CD8-positive, alpha-beta memory T cell (primary cell): ENCODE data around the gene SLC2A9. TPM values are rescaled to one million over a fixed set of nuclear protein-coding genes. Genes with fewer than 3 reads are reported as not detected.

Source experiments
- CTCF ChIA-PET: fragments of 350-600 bp; sonication (Branson Sonifier 250); formaldehyde crosslinking; loops from one replicate; lab custom pipeline; 2021; ENCODE audit warnings: antibody characterized with exemption; lab: Charles Lee
- POLR2A ChIA-PET: fragments of 350-600 bp; sonication (Branson Sonifier 250); formaldehyde crosslinking; loops from one replicate; lab custom pipeline; 2021; ENCODE audit warnings: antibody characterized with exemption; lab: Charles Lee
- DNase-seq, 5 donors: peaks; one replicate each; pipeline versions ENCODE4 v3.0.0 to v3.0.0-alpha.2; 2020 to 2022; ENCODE audit warnings: mixed read lengths in 1 of 5
- H3K27ac ChIP-seq: one replicate; pipeline ENCODE4 v1.7.0; 2013; ENCODE audit warnings: low read depth, mild to moderate bottlenecking, low read length, moderate library complexity
- H3K27me3 ChIP-seq: 2 replicates; pipeline ENCODE4 v1.7.0; 2013; ENCODE audit warnings: low read length, mild to moderate bottlenecking; ENCODE audit not compliant: insufficient read depth, poor library complexity, severe bottlenecking
- H3K36me3 ChIP-seq: 2 replicates; pipeline ENCODE4 v1.7.0; 2013; ENCODE audit warnings: mild to moderate bottlenecking, low read length, moderate library complexity; ENCODE audit not compliant: insufficient read depth
- H3K4me1 ChIP-seq: 2 replicates; pipeline ENCODE4 v1.7.0; 2013; ENCODE audit warnings: mild to moderate bottlenecking, low read length, moderate library complexity; ENCODE audit not compliant: insufficient read depth
- H3K4me3 ChIP-seq: 2 replicates; pipeline ENCODE4 v1.7.0; 2013; ENCODE audit warnings: mild to moderate bottlenecking, low read length
- H3K9me3 ChIP-seq: 2 replicates; pipeline ENCODE4 v1.7.0; 2013; ENCODE audit warnings: mild to moderate bottlenecking, low read length
- H3K27ac Mint-ChIP-seq, 8 donors: one replicate each; pipeline ENCODE4 v1.8.0; 2020 to 2021; ENCODE audit warnings: mixed read lengths in 8 of 8, mild to moderate bottlenecking in 6 of 8, inconsistent platforms in 3 of 8, moderate library complexity in 3 of 8
- H3K27me3 Mint-ChIP-seq, 2 donors: one replicate each; pipeline ENCODE4 v1.8.0; 2020 to 2021; ENCODE audit warnings: mixed read lengths in 2 of 2, mild to moderate bottlenecking in 1 of 2, moderate library complexity in 1 of 2
- H3K36me3 Mint-ChIP-seq, 3 donors: one replicate each; pipeline ENCODE4 v1.8.0; 2020 to 2021; ENCODE audit warnings: mixed read lengths in 3 of 3, inconsistent platforms in 1 of 3, mild to moderate bottlenecking in 1 of 3
- H3K4me1 Mint-ChIP-seq, 3 donors: one replicate each; pipeline ENCODE4 v1.8.0; 2020 to 2021; ENCODE audit warnings: mixed read lengths in 3 of 3, inconsistent platforms in 1 of 3, mild to moderate bottlenecking in 1 of 3
- H3K4me3 Mint-ChIP-seq, 7 donors: one replicate each; pipeline ENCODE4 v1.8.0; 2020 to 2021; ENCODE audit warnings: mixed read lengths in 7 of 7, mild to moderate bottlenecking in 6 of 7, moderate library complexity in 4 of 7, inconsistent platforms in 2 of 7
- H3K9me3 Mint-ChIP-seq, 5 donors: one replicate each; pipeline ENCODE4 v1.8.0; 2020 to 2022; ENCODE audit warnings: mixed read lengths in 5 of 5, mild to moderate bottlenecking in 3 of 5, moderate library complexity in 2 of 5, inconsistent platforms in 1 of 5
- polyA plus RNA-seq: library from polyadenylated mRNA; unstranded; fragments of 300-500 nt; fragmentation: Illumina TruSeq; gene quantifications from one replicate; pipeline ENCODE4 v1.2.3, GENCODE V29; 2021
- total RNA-seq, 2 experiments: library from RNA; stranded (reverse); gene quantifications; one replicate each; pipeline ENCODE4 v1.2.3, GENCODE V29; 2021

SLC2A9 gene
- total and polyA plus RNA-seq, 3 experiments from 2014 or later: 1.8 to 3.1 (median 3.0) TPM

DNA sequence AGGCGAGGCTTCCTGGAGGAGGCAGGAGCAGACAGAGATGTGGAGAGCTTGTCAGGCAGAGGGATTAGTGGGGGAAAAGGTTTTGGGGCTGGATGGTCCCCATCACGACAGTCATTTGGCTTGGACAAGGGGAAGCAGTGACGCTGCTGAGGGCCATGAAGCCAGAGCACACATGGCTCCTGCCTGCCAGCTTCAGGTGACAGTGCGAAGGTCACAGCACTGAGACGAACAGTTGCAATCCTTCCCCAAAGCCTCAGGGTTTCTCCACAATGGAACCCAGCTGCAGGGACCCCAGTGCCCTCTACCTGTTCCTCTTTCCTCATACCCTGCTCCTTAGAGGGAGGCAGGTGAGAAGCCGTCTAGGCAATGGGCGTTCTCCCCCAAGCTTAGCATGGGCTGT lies 129.6 kb downstream of the SLC2A9 start:
- Histone ChIP-seq H3K36me3 (no peaks in the 10 kb centered on the region), H3K27ac (no peak overlapping the region), H3K27me3 (no peaks in the 10 kb centered on the region), H3K9me3 (no peaks in the 10 kb centered on the region), H3K4me3 (no peak overlapping the region), H3K4me1 (no peaks in the 10 kb centered on the region)
- DNase-seq: no peak
- Mint-ChIP-seq H3K9me3 (peaks cover 0 to 2% (median 0%) of the 10 kb centered on the region in 5 donors), H3K36me3 (no peaks in the 10 kb centered on the region), H3K27me3 (peaks cover 3 to 4% of the 10 kb centered on the region in 2 donors), H3K27ac (no peak overlapping the region), H3K4me1 (no peaks in the 10 kb centered on the region), H3K4me3 (no peak overlapping the region)
- ChIA-PET CTCF (no interaction called here), POLR2A (no interaction called here)

DNA sequence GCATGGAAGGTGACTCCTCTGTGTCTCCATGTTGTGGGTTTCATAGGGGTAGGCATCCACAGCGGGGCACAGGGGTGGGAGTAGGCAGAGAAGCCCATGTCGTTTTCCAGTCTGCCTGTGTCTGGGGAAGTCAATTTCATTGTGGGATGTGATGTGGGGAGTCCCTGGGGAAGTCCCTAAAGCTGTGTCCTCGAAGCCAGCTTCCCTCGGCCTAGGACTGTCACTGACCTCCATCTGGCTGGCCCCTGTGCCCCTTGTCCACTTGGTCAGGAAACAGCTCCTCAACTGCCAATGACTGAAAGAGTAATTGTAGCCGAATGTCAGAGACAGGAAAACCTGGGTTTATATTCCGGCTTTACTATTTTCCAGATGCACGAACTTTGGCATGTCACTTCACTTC lies 130.2 kb downstream of the SLC2A9 start:
- ChIA-PET POLR2A (no interaction called here), CTCF (no interaction called here)
- no peak overlapping the region for H3K27ac Mint-ChIP-seq
- peaks cover 3 to 4% of the 10 kb centered on the region in 2 donors for H3K27me3 Mint-ChIP-seq
- Histone ChIP-seq H3K27me3 (no peaks in the 10 kb centered on the region), H3K36me3 (no peaks in the 10 kb centered on the region), H3K9me3 (no peaks in the 10 kb centered on the region), H3K4me1 (no peaks in the 10 kb centered on the region), H3K27ac (no peak overlapping the region), H3K4me3 (no peak overlapping the region)
- H3K36me3 Mint-ChIP-seq: no peaks in the 10 kb centered on the region
- H3K4me1 Mint-ChIP-seq: no peaks in the 10 kb centered on the region
- DNase-seq: no peak
- peaks cover 0 to 2% (median 0%) of the 10 kb centered on the region in 5 donors for H3K9me3 Mint-ChIP-seq
- H3K4me3 Mint-ChIP-seq: no peak overlapping the region

DNA sequence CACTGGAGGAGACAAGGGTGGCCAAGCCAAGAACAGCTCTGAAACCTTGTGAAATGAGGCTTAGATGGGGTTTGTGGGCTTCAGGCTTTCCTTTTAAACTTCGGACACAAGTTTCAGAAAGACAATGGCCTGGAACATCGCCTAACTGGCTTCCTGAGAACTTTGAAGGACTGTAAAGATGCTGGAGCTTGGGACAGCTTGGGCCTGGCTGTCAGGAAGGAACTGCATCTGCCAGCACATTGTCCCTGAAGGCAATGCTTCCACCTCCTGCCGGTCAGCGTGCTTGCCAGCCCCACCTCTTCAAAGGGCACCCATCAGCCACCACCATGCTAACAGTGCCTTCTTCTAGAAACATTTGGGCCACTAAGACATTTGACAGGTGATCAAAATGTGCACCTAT lies 132.0 kb downstream of the SLC2A9 start:
- Mint-ChIP-seq H3K27me3 (peaks cover 6 to 7% of the 10 kb centered on the region in 2 donors), H3K4me3 (no peak overlapping the region), H3K36me3 (peaks cover 0 to 1% (median 0%) of the 10 kb centered on the region in 3 donors), H3K9me3 (peaks cover 0 to 2% (median 0%) of the 10 kb centered on the region in 5 donors), H3K27ac (no peak overlapping the region), H3K4me1 (no peaks in the 10 kb centered on the region)
- Histone ChIP-seq H3K36me3 (no peaks in the 10 kb centered on the region), H3K9me3 (no peaks in the 10 kb centered on the region), H3K4me3 (no peak overlapping the region), H3K27ac (no peak overlapping the region), H3K27me3 (no peaks in the 10 kb centered on the region), H3K4me1 (no peaks in the 10 kb centered on the region)
- CTCF ChIA-PET: no interaction called here
- POLR2A ChIA-PET: no interaction called here
- no peak for DNase-seq

DNA sequence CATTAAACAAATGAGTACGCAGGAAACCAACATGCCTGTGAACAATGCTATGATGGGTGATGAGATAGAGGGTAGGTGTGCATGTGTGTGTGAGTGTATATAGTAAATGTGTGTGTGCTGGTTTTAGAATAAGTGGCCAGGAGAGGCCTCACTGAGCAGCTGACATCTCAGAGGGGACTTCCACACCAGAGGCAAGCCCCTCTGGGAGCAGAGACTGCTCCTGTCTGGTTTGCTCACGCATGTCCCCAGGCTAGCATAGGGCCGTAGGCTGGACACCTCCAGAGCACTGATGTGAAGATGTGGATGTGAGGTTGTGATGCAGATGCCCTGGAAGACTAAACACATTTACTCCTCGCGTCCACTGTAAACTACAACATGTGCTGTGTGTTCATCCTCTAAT lies 135.3 kb downstream of the SLC2A9 start:
- no peaks in the 10 kb centered on the region for H3K9me3 ChIP-seq
- no peaks in the 10 kb centered on the region for H3K27me3 ChIP-seq
- H3K4me1 ChIP-seq: no peaks in the 10 kb centered on the region
- POLR2A ChIA-PET: no interaction called here
- no peak overlapping the region for H3K4me3 ChIP-seq
- CTCF ChIA-PET: no interaction called here
- Mint-ChIP-seq H3K9me3 (no peaks in the 10 kb centered on the region), H3K4me3 (no peak overlapping the region), H3K4me1 (no peaks in the 10 kb centered on the region), H3K36me3 (peaks cover 0 to 1% (median 0%) of the 10 kb centered on the region in 3 donors), H3K27ac (no peak overlapping the region), H3K27me3 (peaks cover 6 to 7% of the 10 kb centered on the region in 2 donors)
- H3K27ac ChIP-seq: no peak overlapping the region
- no peak for DNase-seq
- H3K36me3 ChIP-seq: no peaks in the 10 kb centered on the region

DNA sequence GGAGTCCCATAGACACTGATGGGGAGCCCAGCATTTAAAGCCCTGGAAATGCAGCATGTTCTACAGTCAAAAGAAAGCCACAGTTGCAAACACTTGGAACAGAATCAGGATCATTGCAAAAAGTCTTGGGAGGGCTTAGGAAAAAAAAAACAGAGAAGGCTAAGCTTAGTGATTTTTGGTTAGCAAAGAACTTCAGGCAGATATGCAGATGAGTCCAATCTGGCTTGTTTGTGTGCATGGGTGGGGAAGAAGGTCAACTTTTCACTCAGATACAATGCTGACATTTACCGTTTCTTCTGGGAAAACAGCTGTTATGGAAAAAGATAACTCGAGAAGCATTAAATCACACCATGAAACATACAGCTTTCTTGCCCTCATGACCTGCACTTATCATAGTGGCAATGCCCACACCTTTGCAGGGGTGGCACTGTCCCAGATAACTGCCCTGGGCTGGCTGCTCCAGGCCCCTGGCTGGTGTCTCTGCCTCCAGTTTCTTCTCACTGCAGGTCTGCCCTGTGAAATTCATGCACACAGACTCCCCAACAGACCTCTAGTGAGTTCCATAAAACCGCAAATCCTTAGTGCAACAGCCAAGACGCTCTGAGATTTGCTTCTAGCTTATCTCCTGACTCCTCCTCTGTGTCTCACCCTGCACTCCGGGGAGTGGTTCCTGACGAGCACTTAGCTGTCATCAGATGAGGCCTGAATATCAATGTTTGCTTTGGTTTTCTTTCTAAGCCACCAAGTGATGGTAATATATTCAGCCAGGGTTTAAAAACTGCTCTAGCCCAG lies 140.7 kb downstream of the SLC2A9 start:
- no peaks in the 10 kb centered on the region for H3K36me3 ChIP-seq
- CTCF ChIA-PET: no interaction called here
- no peaks in the 10 kb centered on the region for H3K4me1 ChIP-seq
- no peak overlapping the region for H3K27ac ChIP-seq
- Mint-ChIP-seq H3K9me3 (no peaks in the 10 kb centered on the region), H3K4me1 (no peaks in the 10 kb centered on the region), H3K27ac (no peak overlapping the region), H3K27me3 (peaks cover 3 to 4% of the 10 kb centered on the region in 2 donors), H3K4me3 (no peak overlapping the region), H3K36me3 (peaks cover 0 to 4% (median 0%) of the 10 kb centered on the region in 3 donors)
- no peaks in the 10 kb centered on the region for H3K27me3 ChIP-seq
- H3K9me3 ChIP-seq: no peaks in the 10 kb centered on the region
- DNase-seq: no peak
- no peak overlapping the region for H3K4me3 ChIP-seq
- POLR2A ChIA-PET: no interaction called here

DNA sequence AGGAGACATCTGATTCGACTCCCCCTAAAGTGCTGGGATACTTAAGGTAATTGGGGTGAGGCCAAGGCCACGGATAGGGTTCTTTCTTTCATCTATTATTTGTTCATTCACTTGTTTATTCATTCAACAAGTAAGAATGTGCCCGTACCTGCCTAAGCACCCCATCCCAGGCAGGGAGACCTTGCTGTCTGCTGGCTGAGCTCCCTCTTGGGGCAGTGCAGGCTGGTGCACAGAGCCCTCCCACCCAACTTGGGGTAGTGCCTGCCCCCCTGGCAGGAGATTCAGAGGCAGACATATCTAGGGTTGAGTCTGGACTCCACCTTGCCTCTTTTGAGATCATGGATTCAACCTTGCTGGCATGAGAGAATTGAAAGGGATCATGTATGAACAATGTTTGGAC lies 144.2 kb downstream of the SLC2A9 start:
- Histone ChIP-seq H3K27me3 (no peaks in the 10 kb centered on the region), H3K4me3 (no peak overlapping the region), H3K9me3 (no peaks in the 10 kb centered on the region), H3K27ac (no peak overlapping the region), H3K4me1 (no peaks in the 10 kb centered on the region), H3K36me3 (no peaks in the 10 kb centered on the region)
- Mint-ChIP-seq H3K4me3 (no peak overlapping the region), H3K27me3 (no peaks in the 10 kb centered on the region), H3K27ac (no peak overlapping the region), H3K4me1 (no peaks in the 10 kb centered on the region), H3K9me3 (peaks cover 0 to 3% (median 0%) of the 10 kb centered on the region in 5 donors), H3K36me3 (peaks cover 0 to 3% (median 0%) of the 10 kb centered on the region in 3 donors)
- CTCF ChIA-PET: no interaction called here
- POLR2A ChIA-PET: no interaction called here
- DNase-seq: no peak

DNA sequence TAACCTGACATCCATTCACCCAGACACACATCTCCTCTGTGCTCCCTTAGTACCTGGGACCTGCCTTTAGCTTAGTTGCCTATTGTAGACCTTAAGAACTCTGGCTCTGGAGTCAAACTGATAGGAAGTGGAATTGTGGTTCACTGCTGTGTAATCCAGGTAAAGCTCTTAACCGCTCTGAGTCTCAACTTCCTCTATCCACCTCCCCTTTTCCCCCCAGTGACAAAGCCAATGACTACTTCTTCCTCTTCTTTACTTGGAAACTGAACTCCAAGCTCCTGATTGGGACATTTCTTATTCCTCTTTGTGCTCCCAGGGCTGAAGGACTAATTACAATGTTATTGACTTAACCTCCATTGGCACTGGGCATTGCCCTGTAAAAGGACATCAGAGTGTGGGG lies 145.8 kb downstream of the SLC2A9 start:
- Histone ChIP-seq H3K36me3 (no peaks in the 10 kb centered on the region), H3K4me1 (no peaks in the 10 kb centered on the region), H3K27me3 (no peaks in the 10 kb centered on the region), H3K9me3 (no peaks in the 10 kb centered on the region), H3K4me3 (no peak overlapping the region), H3K27ac (no peak overlapping the region)
- ChIA-PET CTCF (no interaction called here), POLR2A (no interaction called here)
- no peak for DNase-seq
- peaks cover 0 to 3% (median 0%) of the 10 kb centered on the region in 5 donors for H3K9me3 Mint-ChIP-seq
- H3K27me3 Mint-ChIP-seq: no peaks in the 10 kb centered on the region
- no peak overlapping the region for H3K27ac Mint-ChIP-seq
- H3K4me1 Mint-ChIP-seq: no peaks in the 10 kb centered on the region
- no peak overlapping the region for H3K4me3 Mint-ChIP-seq
- peaks cover 0 to 3% (median 0%) of the 10 kb centered on the region in 3 donors for H3K36me3 Mint-ChIP-seq

DNA sequence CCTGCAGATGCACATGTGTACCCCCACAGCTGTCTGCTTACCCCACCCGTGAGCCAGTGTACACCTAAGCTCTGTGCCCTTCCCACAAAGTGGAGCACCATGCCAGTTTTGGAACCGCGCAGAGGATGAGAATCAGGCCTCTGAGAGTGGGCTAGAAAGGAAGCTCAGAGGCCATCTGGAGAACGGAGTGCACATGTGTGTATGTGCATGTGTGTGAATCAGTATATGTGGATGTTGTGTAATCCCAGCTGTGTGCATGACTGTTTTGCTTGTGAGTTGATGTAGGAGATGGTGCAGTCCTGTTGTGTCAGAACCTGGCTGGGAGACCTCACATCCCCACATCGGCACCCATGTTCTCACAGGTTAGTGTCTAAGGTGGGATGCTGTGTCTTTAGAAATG lies 146.9 kb downstream of the SLC2A9 start:
- no peak for DNase-seq
- no peaks in the 10 kb centered on the region for H3K4me1 Mint-ChIP-seq
- Histone ChIP-seq H3K36me3 (no peaks in the 10 kb centered on the region), H3K27ac (no peak overlapping the region), H3K27me3 (no peaks in the 10 kb centered on the region), H3K9me3 (no peaks in the 10 kb centered on the region), H3K4me1 (no peaks in the 10 kb centered on the region), H3K4me3 (no peak overlapping the region)
- peaks cover 0 to 3% (median 0%) of the 10 kb centered on the region in 3 donors for H3K36me3 Mint-ChIP-seq
- H3K27ac Mint-ChIP-seq: no peak overlapping the region
- H3K4me3 Mint-ChIP-seq: no peak overlapping the region
- peaks cover 0 to 3% (median 0%) of the 10 kb centered on the region in 5 donors for H3K9me3 Mint-ChIP-seq
- ChIA-PET POLR2A (no interaction called here), CTCF (no interaction called here)
- peaks cover 0 to 1% of the 10 kb centered on the region in 2 donors for H3K27me3 Mint-ChIP-seq
